ENCODE measurements around the gene MYO10. TPM values are rescaled to one million over a fixed set of nuclear protein-coding genes. Genes with fewer than 3 reads are reported as not detected.

Gene MYO10
- polyA plus RNA-seq, 3 donors: 0.23 to 1.1 (median 0.35) TPM

- intact Hi-C loops (cut with micrococcal nuclease): no loop called here
- peaks cover 0 to 12% (median 8%) of the 10 kb centered on the region in 7 donors for H3K9me3 Mint-ChIP-seq
- Histone ChIP-seq H3K27me3 (ENCODE audit: control insufficient read depth in 2 of 2, insufficient read depth in 2 of 2, low read length in 2 of 2) (peaks cover 0 to 3% of the 10 kb centered on the region in 2 donors), H3K79me2 (ENCODE audit: insufficient read depth, low read length) (no peaks in the 10 kb centered on the region), H3K4me1 (ENCODE audit: control insufficient read depth in 1 of 2, insufficient read depth in 2 of 2, low read length in 2 of 2) (no peaks in the 10 kb centered on the region), H4K20me1 (ENCODE audit: insufficient read depth, low read length) (no peaks in the 10 kb centered on the region), H3K36me3 (replicated peaks in 1 of 2; ENCODE audit: control insufficient read depth in 1 of 2, insufficient read depth in 2 of 2, low read length in 2 of 2) (no peaks in the 10 kb centered on the region), H3K4me3 (replicated peaks in 1 of 3; ENCODE audit: low read depth in 2 of 3, low read length in 3 of 3) (no peak overlapping the region), H3K27ac (ENCODE audit: low read depth in 1 of 2, low read length in 2 of 2) (no peak overlapping the region), H3K4me2 (replicated peaks; ENCODE audit: extremely low read depth, low read length, poor library complexity, severe bottlenecking) (no peak overlapping the region), H2AFZ (ENCODE audit: insufficient read depth, low read depth, low read length, poor library complexity, severe bottlenecking) (no peak overlapping the region), H3K9ac (ENCODE audit: insufficient read depth, low read length, poor library complexity, severe bottlenecking) (no peak overlapping the region), H3K9me3 (replicated peaks in 1 of 2; ENCODE audit: control insufficient read depth in 1 of 2, insufficient read depth in 1 of 2, low read length in 2 of 2) (peaks cover 0 to 5% of the 10 kb centered on the region in 2 donors)
- no peaks in the 10 kb centered on the region for H3K36me3 Mint-ChIP-seq
- no peak overlapping the region for H3K27ac Mint-ChIP-seq
- TF ChIP-seq, protein P1, sequence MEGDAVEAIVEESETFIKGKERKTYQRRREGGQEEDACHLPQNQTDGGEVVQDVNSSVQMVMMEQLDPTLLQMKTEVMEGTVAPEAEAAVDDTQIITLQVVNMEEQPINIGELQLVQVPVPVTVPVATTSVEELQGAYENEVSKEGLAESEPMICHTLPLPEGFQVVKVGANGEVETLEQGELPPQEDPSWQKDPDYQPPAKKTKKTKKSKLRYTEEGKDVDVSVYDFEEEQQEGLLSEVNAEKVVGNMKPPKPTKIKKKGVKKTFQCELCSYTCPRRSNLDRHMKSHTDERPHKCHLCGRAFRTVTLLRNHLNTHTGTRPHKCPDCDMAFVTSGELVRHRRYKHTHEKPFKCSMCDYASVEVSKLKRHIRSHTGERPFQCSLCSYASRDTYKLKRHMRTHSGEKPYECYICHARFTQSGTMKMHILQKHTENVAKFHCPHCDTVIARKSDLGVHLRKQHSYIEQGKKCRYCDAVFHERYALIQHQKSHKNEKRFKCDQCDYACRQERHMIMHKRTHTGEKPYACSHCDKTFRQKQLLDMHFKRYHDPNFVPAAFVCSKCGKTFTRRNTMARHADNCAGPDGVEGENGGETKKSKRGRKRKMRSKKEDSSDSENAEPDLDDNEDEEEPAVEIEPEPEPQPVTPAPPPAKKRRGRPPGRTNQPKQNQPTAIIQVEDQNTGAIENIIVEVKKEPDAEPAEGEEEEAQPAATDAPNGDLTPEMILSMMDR (IDR thresholded peaks at IDR 0.05): no peak
- WGBS (ENCODE audit: insufficient coverage): 80% methylated on average over 1 of the region's 7 CpGs
- H3K4me3 Mint-ChIP-seq: no peak overlapping the region
- peaks cover 4 to 15% (median 15%) of the 10 kb centered on the region in 3 donors for H3K27me3 Mint-ChIP-seq (ENCODE audit: low read depth in 3 of 3)
- H3K4me1 Mint-ChIP-seq: no peaks in the 10 kb centered on the region
- DNase-seq: no peak
Observed at GRCh38 chr5:16961131-16961530, 25.0 kb upstream of the MYO10 start.

DNA sequence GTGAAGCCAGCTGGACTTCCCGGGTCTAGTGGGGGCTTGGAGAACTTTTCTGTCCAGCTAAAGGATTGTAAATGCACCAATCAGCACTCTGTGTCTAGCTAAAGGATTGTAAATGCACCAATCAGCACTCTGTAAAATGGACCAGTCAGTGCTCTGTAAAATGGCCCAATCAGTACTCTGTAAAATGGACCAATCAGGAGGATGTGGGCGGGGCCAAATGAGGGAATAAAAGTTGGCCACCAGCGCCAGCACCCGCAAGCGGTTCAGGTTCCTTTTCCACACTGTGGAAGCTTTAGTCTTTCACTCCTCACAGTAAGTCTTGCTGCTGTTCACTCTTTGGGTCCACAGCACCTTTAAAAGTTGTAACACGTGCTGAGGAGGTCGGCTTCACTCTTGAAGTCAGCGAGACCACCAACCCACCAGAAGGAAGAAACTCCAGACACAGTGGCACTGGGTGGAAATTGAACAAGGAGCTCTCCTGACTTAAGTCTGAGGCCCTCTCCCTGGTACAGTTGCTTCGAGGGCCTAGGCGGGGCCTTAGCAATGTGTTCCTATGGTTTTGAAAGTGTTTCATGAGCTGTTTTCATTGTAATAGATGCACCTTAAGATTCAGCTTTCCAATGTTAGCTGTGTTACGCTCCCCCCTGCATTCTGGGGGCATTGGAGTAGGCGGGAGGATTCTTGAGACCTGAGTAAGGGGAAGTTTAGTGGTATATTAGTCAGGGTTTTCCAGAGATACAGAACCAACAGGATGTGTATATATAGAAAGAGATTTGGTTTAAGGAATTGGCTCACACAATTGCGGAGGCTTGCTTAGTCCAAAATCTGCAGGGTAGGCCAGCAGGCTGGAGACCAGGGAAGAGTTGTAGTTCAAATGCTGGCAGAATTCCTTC lies 21.5 kb upstream of the MYO10 start:
- Mint-ChIP-seq H3K4me3 (no peak overlapping the region), H3K27ac (no peak overlapping the region), H3K27me3 (ENCODE audit: low read depth in 3 of 3) (peaks cover 2 to 8% (median 8%) of the 10 kb centered on the region in 3 donors), H3K9me3 (peaks cover 0 to 18% (median 8%) of the 10 kb centered on the region in 7 donors), H3K4me1 (peaks cover 4% of the 10 kb centered on the region), H3K36me3 (no peaks in the 10 kb centered on the region)
- H3K79me2 ChIP-seq (ENCODE audit: insufficient read depth, low read length): no peaks in the 10 kb centered on the region
- WGBS (ENCODE audit: insufficient coverage): 80% methylated on average over 10 of the region's 13 CpGs
- TF ChIP-seq, protein P1 (IDR thresholded peaks at IDR 0.05): no peak
- no peaks in the 10 kb centered on the region for H3K4me1 ChIP-seq (ENCODE audit: control insufficient read depth in 1 of 2, insufficient read depth in 2 of 2, low read length in 2 of 2)
- H3K36me3 ChIP-seq (replicated peaks in 1 of 2; ENCODE audit: control insufficient read depth in 1 of 2, insufficient read depth in 2 of 2, low read length in 2 of 2): no peaks in the 10 kb centered on the region
- no peak overlapping the region for H3K4me3 ChIP-seq (replicated peaks in 1 of 3; ENCODE audit: low read depth in 2 of 3, low read length in 3 of 3)
- no peak overlapping the region for H3K9ac ChIP-seq (ENCODE audit: insufficient read depth, low read length, poor library complexity, severe bottlenecking)
- H3K27ac ChIP-seq (ENCODE audit: low read depth in 1 of 2, low read length in 2 of 2): no peak overlapping the region
- intact Hi-C loops (cut with micrococcal nuclease): no loop called here
- no peak overlapping the region for H3K4me2 ChIP-seq (replicated peaks; ENCODE audit: extremely low read depth, low read length, poor library complexity, severe bottlenecking)
- no peaks in the 10 kb centered on the region for H3K27me3 ChIP-seq (ENCODE audit: control insufficient read depth in 2 of 2, insufficient read depth in 2 of 2, low read length in 2 of 2)
- DNase-seq: no peak
- H2AFZ ChIP-seq (ENCODE audit: insufficient read depth, low read depth, low read length, poor library complexity, severe bottlenecking): no peak overlapping the region
- H4K20me1 ChIP-seq (ENCODE audit: insufficient read depth, low read length): no peaks in the 10 kb centered on the region
- peaks cover 0 to 5% of the 10 kb centered on the region in 2 donors for H3K9me3 ChIP-seq (replicated peaks in 1 of 2; ENCODE audit: control insufficient read depth in 1 of 2, insufficient read depth in 1 of 2, low read length in 2 of 2)
